ENCODE measurements around the gene CNTF.
A peak's percentile ranks its signal among the peaks of the same experiment; 100 is the strongest.
"Not testable (repeated sequence)": the region's sequence is repeated elsewhere in the genome, so short reads cannot be mapped to it uniquely, and the experiment has no call there.

The CNTF gene

GRCh38 chr11:58622344-58622743, at the start of gene CNTF:
TSS of gene CNTF (plus strand) at chr11:58622665. CDS start at chr11:58622753, 88 bp downstream.
- DNase-seq (ENCODE audit: low read depth): no peak

- DNase-seq (ENCODE audit: low read depth): not testable (repeated sequence)
Observed at GRCh38 chr11:58572906-58573305, 49.6 kb upstream of the CNTF start.

GRCh38 chr11:58573451-58574104, 48.9 kb upstream of the CNTF start:
- DNase-seq (ENCODE audit: low read depth): peak; percentile 35

GRCh38 chr11:58574881-58575280, 47.6 kb upstream of the CNTF start:
- no peak for DNase-seq (ENCODE audit: low read depth)

GRCh38 chr11:58575377-58576020, 47.0 kb upstream of the CNTF start, which contains the start of gene LPXN:
TSS of gene LPXN (minus strand) at chr11:58575856. CDS start at chr11:58575772, 84 bp downstream.
- peak; percentile 35 for DNase-seq (ENCODE audit: low read depth)

GRCh38 chr11:58576887-58577471, 45.5 kb upstream of the CNTF start:
- DNase-seq (ENCODE audit: low read depth): no peak

- peak; percentile 72 for DNase-seq (ENCODE audit: low read depth)
Observed at GRCh38 chr11:58577555-58578135, 44.8 kb upstream of the CNTF start.

GRCh38 chr11:58578136-58578634, 44.3 kb upstream of the CNTF start:
- DNase-seq (ENCODE audit: low read depth): peak; percentile 90

GRCh38 chr11:58578635-58579191, 43.8 kb upstream of the CNTF start, which contains the start of gene ZFP91:
TSS of gene ZFP91 (plus strand) at chr11:58579063. CDS start at chr11:58579282, 219 bp downstream.
- DNase-seq (ENCODE audit: low read depth): peak; percentile 94

- peak; percentile 87 for DNase-seq (ENCODE audit: low read depth)
Observed at GRCh38 chr11:58579192-58580129, 43.0 kb upstream of the CNTF start.

GRCh38 chr11:58580311-58580710, 42.2 kb upstream of the CNTF start:
- no peak for DNase-seq (ENCODE audit: low read depth)

- DNase-seq (ENCODE audit: low read depth): no peak
Observed at GRCh38 chr11:58582437-58582836, 40.0 kb upstream of the CNTF start.

GRCh38 chr11:58586998-58587397, 35.5 kb upstream of the CNTF start:
- no peak for DNase-seq (ENCODE audit: low read depth)

- DNase-seq (ENCODE audit: low read depth): no peak
Observed at GRCh38 chr11:58591659-58592058, 30.8 kb upstream of the CNTF start.

- no peak for DNase-seq (ENCODE audit: low read depth)
Observed at GRCh38 chr11:58592760-58593472, 29.5 kb upstream of the CNTF start.

- no peak for DNase-seq (ENCODE audit: low read depth)
Observed at GRCh38 chr11:58594826-58595225, 27.6 kb upstream of the CNTF start.

GRCh38 chr11:58596621-58597020, 25.8 kb upstream of the CNTF start:
- no peak for DNase-seq (ENCODE audit: low read depth)

- DNase-seq (ENCODE audit: low read depth): no peak
Observed at GRCh38 chr11:58597486-58598144, 24.9 kb upstream of the CNTF start.

- no peak for DNase-seq (ENCODE audit: low read depth)
Observed at GRCh38 chr11:58600510-58600909, 22.0 kb upstream of the CNTF start.
